H9 (cell line): ENCODE measurements around the gene NEGR1. TPM values are rescaled to one million over a fixed set of nuclear protein-coding genes. Genes with fewer than 3 reads are reported as not detected.

Experiments used
- DNase-seq: peaks from one replicate; pipeline ENCODE4 v3.0.0-alpha.2; 2017
- H2AFZ ChIP-seq: one replicate; pipeline ENCODE4 v1.6.1; 2013; ENCODE audit warnings: mild to moderate bottlenecking, low read length, control low read depth, moderate library complexity
- H2AK5ac ChIP-seq: 2 replicates; pipeline ENCODE4 v1.6.1; 2013; ENCODE audit warnings: low read length, control low read depth, mixed read lengths; ENCODE audit not compliant: insufficient read length
- H2BK120ac ChIP-seq: one replicate; pipeline ENCODE4 v1.6.1; 2013; ENCODE audit warnings: low read depth, mild to moderate bottlenecking, low read length, control low read depth, inconsistent platforms; ENCODE audit not compliant: poor library complexity, severe bottlenecking
- H2BK12ac ChIP-seq: 2 replicates; pipeline ENCODE4 v1.6.1; 2013; ENCODE audit warnings: low read length, control low read depth, mixed read lengths, low read depth; ENCODE audit not compliant: insufficient read length
- H2BK15ac ChIP-seq: 2 replicates; pipeline ENCODE4 v1.6.1; 2013; ENCODE audit warnings: low read depth, low read length, control low read depth
- H2BK20ac ChIP-seq: one replicate; pipeline ENCODE4 v1.6.1; 2013; ENCODE audit warnings: low read depth, mild to moderate bottlenecking, low read length, control low read depth, inconsistent platforms; ENCODE audit not compliant: poor library complexity, severe bottlenecking
- H2BK5ac ChIP-seq: 2 replicates; pipeline ENCODE4 v1.6.1; 2013; ENCODE audit warnings: low read length, control low read depth, mixed read lengths; ENCODE audit not compliant: insufficient read length
- H3K14ac ChIP-seq: 2 replicates; pipeline ENCODE4 v1.6.1; 2013; ENCODE audit warnings: low read length, control low read depth; ENCODE audit not compliant: insufficient read depth
- H3K18ac ChIP-seq: 2 replicates; pipeline ENCODE4 v1.6.1; 2013; ENCODE audit warnings: low read depth, mild to moderate bottlenecking, mixed read lengths, low read length, control low read depth; ENCODE audit not compliant: insufficient read length
- H3K23ac ChIP-seq: 2 replicates; pipeline ENCODE4 v1.6.1; 2013; ENCODE audit warnings: low read length, control low read depth, mixed read lengths, low read depth; ENCODE audit not compliant: insufficient read length
- H3K23me2 ChIP-seq: 2 replicates; pipeline ENCODE4 v1.6.1; 2013; ENCODE audit warnings: low read depth, mild to moderate bottlenecking, mixed read lengths, low read length, control low read depth; ENCODE audit not compliant: insufficient read length, poor library complexity, severe bottlenecking
- H3K27ac ChIP-seq: 2 replicates; pipeline ENCODE4 v1.5.1; 2013; ENCODE audit warnings: low read length, control low read depth, mixed read lengths, low read depth; ENCODE audit not compliant: insufficient read length
- H3K27me3 ChIP-seq: 2 replicates; pipeline ENCODE4 v1.6.1; 2013; ENCODE audit warnings: low read length, control low read depth, inconsistent platforms; ENCODE audit not compliant: insufficient read depth
- H3K4ac ChIP-seq: 2 replicates; pipeline ENCODE4 v1.6.1; 2013; ENCODE audit warnings: low read depth, mild to moderate bottlenecking, control low read depth, inconsistent platforms, low read length, moderate library complexity
- H3K4me1 ChIP-seq: 2 replicates; pipeline ENCODE4 v1.6.1; 2013; ENCODE audit warnings: low read length, control low read depth, inconsistent platforms; ENCODE audit not compliant: insufficient read depth
- H3K4me2 ChIP-seq: 2 replicates; pipeline ENCODE4 v1.6.1; 2013; ENCODE audit warnings: low read length, control low read depth, mixed read lengths; ENCODE audit not compliant: insufficient read length, insufficient read depth
- H3K56ac ChIP-seq: 2 replicates; pipeline ENCODE4 v1.6.1; 2013; ENCODE audit warnings: low read depth, mild to moderate bottlenecking, mixed read lengths, low read length, control low read depth; ENCODE audit not compliant: insufficient read length
- H3K79me1 ChIP-seq: 2 replicates; pipeline ENCODE4 v1.6.1; 2013; ENCODE audit warnings: low read depth, mild to moderate bottlenecking, moderate library complexity, low read length, control low read depth, inconsistent platforms; ENCODE audit not compliant: insufficient read depth, poor library complexity, severe bottlenecking
- H3K79me2 ChIP-seq: 2 replicates; pipeline ENCODE4 v1.6.1; 2013; ENCODE audit warnings: low read length, control low read depth, inconsistent platforms; ENCODE audit not compliant: insufficient read depth
- H3K9ac ChIP-seq: 2 replicates; pipeline ENCODE4 v1.6.1; 2013; ENCODE audit warnings: low read length, control low read depth, mixed read lengths; ENCODE audit not compliant: insufficient read length; ENCODE audit errors: extremely low read depth
- H3K9me3 ChIP-seq: one replicate; pipeline ENCODE4 v1.6.1; 2013; ENCODE audit warnings: low read depth, low read length, inconsistent platforms; ENCODE audit not compliant: control insufficient read depth
- H3T11ph ChIP-seq: one replicate; pipeline ENCODE4 v1.6.1; 2013; ENCODE audit warnings: mild to moderate bottlenecking, low read length, control low read depth, inconsistent platforms
- H4K20me1 ChIP-seq: one replicate; pipeline ENCODE4 v1.6.1; 2013; ENCODE audit not compliant: control insufficient read depth, insufficient read length, insufficient read depth
- H4K5ac ChIP-seq: 2 replicates; pipeline ENCODE4 v1.6.1; 2013; ENCODE audit warnings: low read depth, mild to moderate bottlenecking, mixed read lengths, low read length, control low read depth; ENCODE audit not compliant: insufficient read length
- H4K8ac ChIP-seq: replicated peaks from 2 replicates; pipeline ENCODE4 v1.6.1; 2013; ENCODE audit warnings: low read length, control low read depth, mixed read lengths, low read depth; ENCODE audit not compliant: insufficient read length
- H4K91ac ChIP-seq: 2 replicates; pipeline ENCODE4 v1.6.1; 2013; ENCODE audit warnings: low read depth, mild to moderate bottlenecking, moderate library complexity, mixed read lengths, low read length, control low read depth; ENCODE audit not compliant: insufficient read length
- H3K27ac Mint-ChIP-seq, 3 experiments: 2 replicates in 2 of 3; 3 replicates in 1 of 3; pipeline ENCODE4 v1.8.0; 2020 to 2021; ENCODE audit warnings: mixed read lengths in 3 of 3, mild to moderate bottlenecking in 1 of 3, moderate library complexity in 1 of 3
- H3K27me3 Mint-ChIP-seq: 2 replicates; pipeline ENCODE4 v1.8.0; 2021; ENCODE audit warnings: low read depth, mild to moderate bottlenecking, moderate library complexity, mixed read lengths
- H3K36me3 Mint-ChIP-seq, 3 experiments: 2 replicates in 2 of 3; 3 replicates in 1 of 3; pipeline ENCODE4 v1.8.0; 2020 to 2021; ENCODE audit warnings: low read depth in 3 of 3, mixed read lengths in 3 of 3; ENCODE audit not compliant: insufficient read depth in 1 of 3
- H3K4me1 Mint-ChIP-seq, 2 experiments: 2 replicates each; pipeline ENCODE4 v1.8.0; 2020; ENCODE audit warnings: mixed read lengths in 2 of 2
- H3K4me3 Mint-ChIP-seq, 2 experiments: 2 replicates in 1 of 2; 3 replicates in 1 of 2; pipeline ENCODE4 v1.8.0; 2020 to 2021; ENCODE audit warnings: mild to moderate bottlenecking in 2 of 2, mixed read lengths in 2 of 2, moderate library complexity in 1 of 2
- H3K9me3 Mint-ChIP-seq, 2 experiments: 2 replicates in 1 of 2; 3 replicates in 1 of 2; pipeline ENCODE4 v1.8.0; 2020; ENCODE audit warnings: mild to moderate bottlenecking in 2 of 2, mixed read lengths in 2 of 2, moderate library complexity in 1 of 2
- WGBS: extraction: QIAGEN DNeasy Blood & Tissue Kit; methylation state at CpG from one replicate; pipeline ENCODE4 v1.1.7; 2013; ENCODE audit warnings: missing lambda C conversion rate, low lambda C conversion rate, mixed read lengths; ENCODE audit not compliant: insufficient read length; ENCODE audit errors: extremely low coverage; 5-methylcytosine and 5-hydroxymethylcytosine counted together
- total RNA-seq: library from RNA; stranded (reverse); gene quantifications from 2 replicates; pipeline ENCODE4 v1.2.1, GENCODE V29; 2021
- TF ChIP-seq, protein P1 (sequence below): fragments of 200-600 bp; sonication (generic); conservative IDR thresholded peaks from 3 replicates; pipeline ENCODE4 v1.8.0; 2021; ENCODE audit warnings: antibody characterized with exemption, mild to moderate bottlenecking

The NEGR1 gene
- total RNA-seq, 1 experiment from 2014 or later = 0.13 TPM

DNA sequence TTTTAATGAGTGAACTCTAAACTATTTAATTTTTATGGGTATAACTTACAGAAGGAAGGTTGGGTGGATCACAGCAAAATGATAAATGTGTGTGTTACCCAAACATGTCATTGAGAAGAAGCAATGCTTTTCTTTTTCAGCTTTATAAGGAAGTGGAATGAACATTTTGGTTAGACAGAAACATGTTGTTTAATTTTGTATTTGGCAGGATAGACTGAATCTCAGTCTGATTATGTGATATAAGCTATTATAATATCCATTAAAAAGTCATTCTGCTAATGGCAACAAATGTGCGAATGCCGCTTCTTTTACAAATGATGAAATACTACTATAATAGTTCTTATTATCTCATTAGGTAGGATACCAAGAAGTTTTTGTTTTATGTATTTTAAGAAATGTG, 919.6 kb downstream of the NEGR1 start:
- Histone ChIP-seq H3K4me2 (no peak overlapping the region), H2BK12ac (no peak overlapping the region), H4K20me1 (no peaks in the 10 kb centered on the region), H4K5ac (no peak overlapping the region), H3T11ph (no peak overlapping the region), H4K8ac (no peak overlapping the region), H2AFZ (no peak overlapping the region), H3K18ac (no peak overlapping the region), H2AK5ac (no peak overlapping the region), H3K79me2 (no peaks in the 10 kb centered on the region), H3K9ac (no peak overlapping the region), H3K56ac (no peak overlapping the region), H3K4ac (no peak overlapping the region), H2BK120ac (no peak overlapping the region), H2BK20ac (no peak overlapping the region), H3K27ac (no peak overlapping the region), H3K9me3 (no peaks in the 10 kb centered on the region), H3K79me1 (no peaks in the 10 kb centered on the region), H3K23me2 (no peaks in the 10 kb centered on the region), H3K14ac (no peak overlapping the region), H4K91ac (no peak overlapping the region), H3K27me3 (no peaks in the 10 kb centered on the region), H2BK15ac (no peak overlapping the region), H3K4me1 (no peaks in the 10 kb centered on the region), H3K23ac (no peak overlapping the region), H2BK5ac (no peak overlapping the region)
- DNase-seq = no peak
- Mint-ChIP-seq H3K27me3 (no peaks in the 10 kb centered on the region), H3K4me1 (no peaks in the 10 kb centered on the region), H3K27ac (no peak overlapping the region), H3K4me3 (no peak overlapping the region), H3K9me3 (no peaks in the 10 kb centered on the region), H3K36me3 (peaks cover 0 to 2% (median 0%) of the 10 kb centered on the region in 3 experiments; a peak in 1 of 7 replicates)
- WGBS = no CpG with 5 or more reads among the region's 2 CpGs
- TF ChIP-seq, protein P1, sequence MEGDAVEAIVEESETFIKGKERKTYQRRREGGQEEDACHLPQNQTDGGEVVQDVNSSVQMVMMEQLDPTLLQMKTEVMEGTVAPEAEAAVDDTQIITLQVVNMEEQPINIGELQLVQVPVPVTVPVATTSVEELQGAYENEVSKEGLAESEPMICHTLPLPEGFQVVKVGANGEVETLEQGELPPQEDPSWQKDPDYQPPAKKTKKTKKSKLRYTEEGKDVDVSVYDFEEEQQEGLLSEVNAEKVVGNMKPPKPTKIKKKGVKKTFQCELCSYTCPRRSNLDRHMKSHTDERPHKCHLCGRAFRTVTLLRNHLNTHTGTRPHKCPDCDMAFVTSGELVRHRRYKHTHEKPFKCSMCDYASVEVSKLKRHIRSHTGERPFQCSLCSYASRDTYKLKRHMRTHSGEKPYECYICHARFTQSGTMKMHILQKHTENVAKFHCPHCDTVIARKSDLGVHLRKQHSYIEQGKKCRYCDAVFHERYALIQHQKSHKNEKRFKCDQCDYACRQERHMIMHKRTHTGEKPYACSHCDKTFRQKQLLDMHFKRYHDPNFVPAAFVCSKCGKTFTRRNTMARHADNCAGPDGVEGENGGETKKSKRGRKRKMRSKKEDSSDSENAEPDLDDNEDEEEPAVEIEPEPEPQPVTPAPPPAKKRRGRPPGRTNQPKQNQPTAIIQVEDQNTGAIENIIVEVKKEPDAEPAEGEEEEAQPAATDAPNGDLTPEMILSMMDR = no peak
